GM10847 (cell line): ENCODE results near the gene CMTR1.

Source experiments
- POLR2A ChIP-seq: IDR thresholded peaks from 2 replicates; pipeline ENCODE4 v1.6.1; 2011; ENCODE audit not compliant: insufficient read length; ENCODE audit errors: extremely low read depth

The CMTR1 gene

GRCh38 chr6:37426058-37426944, 6.7 kb upstream of the CMTR1 start:
- no peak for TF ChIP-seq POLR2A

GRCh38 chr6:37426945-37427510, 6.0 kb upstream of the CMTR1 start:
- TF ChIP-seq POLR2A = no peak

- TF ChIP-seq POLR2A = no peak
Observed at GRCh38 chr6:37429352-37429750, 3.7 kb upstream of the CMTR1 start.

- no peak for TF ChIP-seq POLR2A
Observed at GRCh38 chr6:37432590-37432915, 468 bp upstream of the CMTR1 start.

GRCh38 chr6:37433657-37434271, 743 bp downstream of the CMTR1 start:
- no peak for TF ChIP-seq POLR2A

GRCh38 chr6:37435373-37435772, 2.4 kb downstream of the CMTR1 start:
- no peak for TF ChIP-seq POLR2A

- no peak for TF ChIP-seq POLR2A
Observed at GRCh38 chr6:37435816-37436215, 2.8 kb downstream of the CMTR1 start.

- TF ChIP-seq POLR2A = no peak
Observed at GRCh38 chr6:37438930-37439329, 5.9 kb downstream of the CMTR1 start.

GRCh38 chr6:37441651-37442050, 8.6 kb downstream of the CMTR1 start:
- TF ChIP-seq POLR2A = no peak

- no peak for TF ChIP-seq POLR2A
Observed at GRCh38 chr6:37442416-37443215, 9.6 kb downstream of the CMTR1 start.

- no peak for TF ChIP-seq POLR2A
Observed at GRCh38 chr6:37449984-37450383, 17.0 kb downstream of the CMTR1 start.

GRCh38 chr6:37451441-37452193, 18.6 kb downstream of the CMTR1 start:
- no peak for TF ChIP-seq POLR2A

- no peak for TF ChIP-seq POLR2A
Observed at GRCh38 chr6:37452522-37452921, 19.5 kb downstream of the CMTR1 start.

GRCh38 chr6:37454420-37455140, 21.6 kb downstream of the CMTR1 start:
- no peak for TF ChIP-seq POLR2A
